Activated effector memory CD4-positive, alpha-beta T cell treated with Interleukin-2 at 50 U/mL for 16 hours (primary cell): ENCODE data around the gene TXLNG.

Experiments used
- DNase-seq: peaks from one replicate; pipeline ENCODE4 v3.0.0-alpha.2; 2020

The TXLNG gene

DNA sequence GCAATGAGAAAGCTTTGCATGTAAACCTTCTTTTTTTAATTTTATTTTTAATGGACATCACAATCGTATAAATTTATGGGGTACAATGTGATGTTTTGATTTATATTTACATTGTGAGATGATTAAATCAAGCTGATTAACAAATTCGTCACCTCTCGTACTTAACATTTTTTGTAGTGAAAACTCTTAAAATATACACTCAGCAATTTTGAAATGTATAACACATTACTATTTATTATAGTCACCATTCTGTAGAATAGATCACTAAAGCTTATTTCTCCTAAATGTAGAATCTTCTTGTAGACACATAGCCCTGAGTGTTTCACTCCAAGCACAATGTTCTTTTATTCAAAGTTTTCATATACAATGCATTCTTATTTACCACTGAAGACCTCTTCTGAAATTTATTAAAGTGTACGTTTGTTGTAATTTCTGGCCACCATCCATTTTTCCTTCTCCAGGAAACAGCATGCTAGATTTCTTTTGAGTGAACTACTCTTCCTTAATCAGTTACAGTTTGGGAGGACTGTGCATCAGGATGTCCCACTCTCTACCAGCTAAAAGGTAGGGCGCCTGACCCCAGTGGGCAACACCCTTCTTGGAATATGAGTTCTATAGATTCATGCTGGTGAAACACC is 88.3 kb downstream of the TXLNG start:
- no peak for DNase-seq

DNA sequence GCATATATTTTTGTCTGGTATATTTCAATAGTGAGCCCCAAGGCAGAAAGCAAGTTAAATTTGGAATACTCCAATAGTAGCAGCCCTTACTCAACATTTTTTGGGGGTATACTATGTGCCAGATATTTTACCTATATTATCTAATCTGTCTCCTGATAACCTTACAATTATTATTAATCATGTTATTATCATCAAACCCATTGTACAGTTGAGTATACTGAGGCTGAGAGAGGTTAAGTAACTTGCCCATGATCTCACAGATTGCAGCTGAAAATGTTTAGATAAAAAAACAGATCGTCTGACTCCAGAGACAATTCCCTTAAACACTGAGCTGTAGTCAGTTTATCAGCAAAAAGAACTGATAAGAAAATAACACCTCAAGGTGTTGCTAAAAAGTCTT is 90.4 kb downstream of the TXLNG start:
- DNase-seq, result no peak

DNA sequence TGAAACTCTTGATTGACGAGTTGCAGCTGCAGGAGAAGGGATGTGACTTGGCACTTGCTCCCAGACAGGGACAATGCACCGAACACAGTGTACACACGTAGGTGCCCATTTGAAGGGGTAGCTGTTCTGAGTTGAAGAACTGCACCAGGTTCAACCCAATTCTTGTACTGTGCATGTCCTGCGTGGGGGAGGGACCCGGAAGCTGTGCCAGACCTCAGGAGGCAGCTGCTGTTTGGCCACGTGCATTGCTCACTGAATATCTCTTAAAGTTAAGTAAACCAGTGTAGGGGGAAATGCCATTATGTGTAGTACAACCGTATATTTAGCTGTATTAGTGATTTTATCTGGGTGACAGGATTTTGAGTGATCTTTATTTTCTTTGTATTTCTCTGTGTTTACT is 95.9 kb downstream of the TXLNG start:
- no peak for DNase-seq

DNA sequence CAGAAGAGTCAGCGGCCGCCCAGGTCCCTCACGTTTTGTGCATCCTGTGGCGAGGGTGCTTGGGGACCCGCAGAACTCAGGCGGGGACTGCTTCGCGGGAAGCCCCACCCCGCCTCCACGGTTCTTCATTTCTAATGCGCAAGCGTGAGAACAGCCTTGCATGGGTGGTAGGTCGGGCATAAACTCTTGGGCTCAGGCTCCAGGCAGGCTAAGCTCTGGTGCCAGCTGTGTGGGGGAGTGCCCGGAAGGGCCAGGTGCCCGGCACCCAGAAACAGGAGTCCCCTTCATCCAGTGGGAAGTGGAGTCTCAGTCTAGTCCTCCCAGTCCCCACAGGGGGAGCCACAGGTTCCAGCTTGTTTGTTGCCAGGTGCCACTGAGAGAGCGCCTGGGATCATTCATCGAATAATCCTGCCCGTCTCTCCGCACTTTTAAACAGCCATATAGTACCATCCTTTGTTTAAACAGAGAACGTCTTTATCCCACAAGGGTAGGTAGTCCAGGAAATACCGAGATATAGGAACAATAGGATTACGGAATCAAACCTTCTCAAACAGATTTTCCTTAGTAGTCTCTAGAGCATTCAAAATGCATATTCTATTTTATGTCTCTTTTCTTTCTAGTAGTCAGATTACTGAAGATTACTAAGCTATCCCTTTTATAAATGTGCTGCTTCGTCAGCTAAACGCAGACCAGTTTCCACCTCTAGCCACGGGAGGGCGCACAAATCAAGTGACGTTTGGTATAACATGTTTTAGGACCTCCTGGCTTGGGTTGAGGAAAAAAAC is 96.6 kb downstream of the TXLNG start:
- DNase-seq, result peak; percentile 47

DNA sequence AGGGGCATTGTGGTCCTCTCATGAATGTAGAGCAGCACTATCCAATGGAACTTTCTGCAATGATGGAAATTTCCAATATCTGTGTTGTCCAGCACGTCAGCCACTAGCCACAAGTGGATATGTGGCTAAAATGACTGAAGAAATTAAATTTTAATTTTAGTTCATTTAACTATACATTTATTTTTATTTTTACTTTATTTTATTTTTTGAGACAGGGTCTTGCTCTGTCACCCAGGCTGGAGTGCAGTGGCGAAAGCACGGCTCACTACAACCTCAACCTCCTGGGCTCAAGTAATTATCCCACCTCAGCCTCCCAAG is 97.2 kb downstream of the TXLNG start:
- no peak for DNase-seq

DNA sequence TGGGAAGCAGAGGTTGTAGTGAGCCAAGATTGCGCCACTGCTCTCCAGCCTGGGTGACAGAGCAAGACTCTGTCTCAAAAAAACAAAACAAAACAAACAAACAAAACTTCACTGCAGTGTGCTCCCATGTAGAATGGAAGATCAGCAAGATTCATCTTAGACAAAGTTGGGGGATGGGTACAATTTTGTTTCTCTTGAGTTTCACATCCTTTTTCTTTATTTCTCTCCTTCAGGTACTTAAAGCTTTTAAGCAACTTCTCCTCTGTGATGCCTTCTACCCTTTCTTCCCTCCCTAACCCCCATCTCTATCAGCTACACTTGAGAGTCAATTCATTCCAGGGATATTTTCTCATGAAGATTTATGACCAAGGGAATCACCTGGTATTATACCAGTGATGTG is 99.4 kb downstream of the TXLNG start:
- DNase-seq, result no peak

DNA sequence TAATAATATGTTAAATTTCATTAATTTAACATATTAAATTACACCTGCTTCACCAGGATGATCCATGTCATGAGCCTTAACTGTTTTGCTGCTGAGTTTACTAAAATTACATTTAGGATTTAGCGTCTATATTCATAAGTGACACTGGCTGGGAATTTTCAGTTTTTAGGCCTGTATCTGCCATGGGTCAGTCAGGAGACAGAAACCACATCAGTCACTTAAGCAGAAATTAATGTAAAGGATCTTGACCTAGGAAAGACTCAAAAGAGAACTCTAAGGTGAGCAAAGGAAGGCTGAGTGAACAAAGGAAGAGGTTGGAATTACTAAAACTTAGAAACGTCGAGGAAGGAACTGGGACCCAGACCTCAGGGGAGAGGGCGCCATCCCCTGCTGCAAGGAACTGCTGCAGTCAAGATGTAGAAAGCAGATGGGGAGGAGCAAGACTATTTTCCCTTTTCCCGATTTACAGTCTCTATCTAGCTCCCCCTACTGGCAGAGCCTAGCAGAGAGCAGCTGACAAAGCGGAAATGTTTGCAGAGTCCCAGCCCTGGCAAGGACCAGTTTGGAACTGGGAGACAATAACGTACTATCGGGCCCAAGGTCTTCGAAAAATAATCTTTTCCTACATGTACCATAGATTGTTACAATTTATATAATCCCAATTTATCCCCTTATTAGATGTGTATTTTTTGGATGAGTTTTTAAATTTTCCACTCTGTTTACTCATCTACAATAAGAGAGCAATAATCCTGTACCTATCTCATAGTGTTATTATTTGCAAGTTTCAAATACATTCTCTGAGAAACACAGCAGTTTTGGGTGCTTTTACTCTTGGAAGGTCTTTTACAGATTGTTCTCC is 106.5 kb downstream of the TXLNG start:
- DNase-seq, result no peak
